ENCODE measurements around the gene ABL2.
"Not testable (repeated sequence)": the region's sequence is repeated elsewhere in the genome, so short reads cannot be mapped to it uniquely, and the experiment has no call there.

The ABL2 gene

GRCh38 chr1:179137617-179138255 lies 91.7 kb downstream of the ABL2 start:
- DNase-seq (ENCODE audit: low read depth in 1 of 2, low spot score in 1 of 2): no peak

- DNase-seq (ENCODE audit: low read depth in 1 of 2, low spot score in 1 of 2): not testable (repeated sequence)
Observed at GRCh38 chr1:179135707-179136106, 93.8 kb downstream of the ABL2 start.

GRCh38 chr1:179135168-179135567 lies 94.3 kb downstream of the ABL2 start:
- DNase-seq (ENCODE audit: low read depth in 1 of 2, low spot score in 1 of 2): not testable (repeated sequence)

- DNase-seq (ENCODE audit: low read depth in 1 of 2, low spot score in 1 of 2): no peak
Observed at GRCh38 chr1:179129702-179130473, 99.6 kb downstream of the ABL2 start.

- no peak for DNase-seq (ENCODE audit: low read depth in 1 of 2, low spot score in 1 of 2)
Observed at GRCh38 chr1:179128520-179128919, 101.0 kb downstream of the ABL2 start.

GRCh38 chr1:179127163-179127895 lies 102.1 kb downstream of the ABL2 start:
- DNase-seq (ENCODE audit: low read depth in 1 of 2, low spot score in 1 of 2): no peak

- no peak for DNase-seq (ENCODE audit: low read depth in 1 of 2, low spot score in 1 of 2)
Observed at GRCh38 chr1:179126338-179127060, 103.0 kb downstream of the ABL2 start.

- no peak for DNase-seq (ENCODE audit: low read depth in 1 of 2, low spot score in 1 of 2)
Observed at GRCh38 chr1:179124873-179125272, 104.6 kb downstream of the ABL2 start.

GRCh38 chr1:179121159-179121938 lies 108.1 kb downstream of the ABL2 start:
- DNase-seq (ENCODE audit: low read depth in 1 of 2, low spot score in 1 of 2): no peak

- DNase-seq (ENCODE audit: low read depth in 1 of 2, low spot score in 1 of 2): no peak
Observed at GRCh38 chr1:179120736-179121135, 108.7 kb downstream of the ABL2 start.

- no peak for DNase-seq (ENCODE audit: low read depth in 1 of 2, low spot score in 1 of 2)
Observed at GRCh38 chr1:179119513-179119912, 110.0 kb downstream of the ABL2 start.

- no peak for DNase-seq (ENCODE audit: low read depth in 1 of 2, low spot score in 1 of 2)
Observed at GRCh38 chr1:179115181-179115580, 114.3 kb downstream of the ABL2 start.

GRCh38 chr1:179108644-179109043 lies 120.8 kb downstream of the ABL2 start:
- no peak for DNase-seq (ENCODE audit: low read depth in 1 of 2, low spot score in 1 of 2)

- no peak for DNase-seq (ENCODE audit: low read depth in 1 of 2, low spot score in 1 of 2)
Observed at GRCh38 chr1:179107706-179108629, 121.5 kb downstream of the ABL2 start.

- DNase-seq (ENCODE audit: low read depth in 1 of 2, low spot score in 1 of 2): no peak
Observed at GRCh38 chr1:179105393-179105792, 124.1 kb downstream of the ABL2 start.

- no peak for DNase-seq (ENCODE audit: low read depth in 1 of 2, low spot score in 1 of 2)
Observed at GRCh38 chr1:179104611-179105250, 124.7 kb downstream of the ABL2 start.

GRCh38 chr1:179103999-179104398 lies 125.5 kb downstream of the ABL2 start:
- DNase-seq (ENCODE audit: low read depth in 1 of 2, low spot score in 1 of 2): no peak

GRCh38 chr1:179101566-179101965 lies 127.9 kb downstream of the ABL2 start:
- DNase-seq (ENCODE audit: low read depth in 1 of 2, low spot score in 1 of 2): no peak

GRCh38 chr1:179099891-179100290 lies 129.6 kb downstream of the ABL2 start:
- no peak for DNase-seq (ENCODE audit: low read depth in 1 of 2, low spot score in 1 of 2)
